ENCODE results near the gene ABCD1.

- TF ChIP-seq CTCF (conservative IDR thresholded peaks at IDR 0.05), result no peak
- TF ChIP-seq EZH2 (IDR thresholded peaks at IDR 0.05; ENCODE audit: low read depth), result no peak
Measured at GRCh38 chrX:153738056-153738605, 13.5 kb downstream of the ABCD1 start.

Data from PC-9 (cell line).